NCI-H146 treated with DMSO at 0.1 percent for 48 hours (cell line): ENCODE data around the gene RGS17.
"Not testable (repeated sequence)": the region's sequence is repeated elsewhere in the genome, so short reads cannot be mapped to it uniquely, and the experiment has no call there.

Experiments used
- DNase-seq: peaks from one replicate; lab custom pipeline; 2025; ENCODE audit not compliant: unreplicated experiment; lab: John Stamatoyannopoulos, UW

Gene RGS17

GRCh38 chr6:153126218-153126617 is 4.9 kb downstream of the RGS17 start:
- no peak for DNase-seq

GRCh38 chr6:153125032-153125431 is 6.0 kb downstream of the RGS17 start:
- DNase-seq, result peak; percentile 94

- peak; percentile 23 for DNase-seq
These were observed 7.3 kb downstream of the RGS17 start for GRCh38 chr6:153123801-153124200.

- DNase-seq, result no peak
These were observed 9.8 kb downstream of the RGS17 start for GRCh38 chr6:153121311-153121710.

GRCh38 chr6:153117986-153118879 is 12.8 kb downstream of the RGS17 start:
- no peak for DNase-seq

- DNase-seq, result not testable (repeated sequence)
These were observed 20.0 kb downstream of the RGS17 start for GRCh38 chr6:153111082-153111481.

GRCh38 chr6:153110612-153111011 is 20.5 kb downstream of the RGS17 start:
- DNase-seq, result not testable (repeated sequence)

GRCh38 chr6:153108315-153108714 is 22.8 kb downstream of the RGS17 start:
- DNase-seq, result no peak

GRCh38 chr6:153106021-153106420 is 25.1 kb downstream of the RGS17 start:
- DNase-seq, result no peak

GRCh38 chr6:153104220-153104619 is 26.9 kb downstream of the RGS17 start:
- no peak for DNase-seq

- DNase-seq, result no peak
These were observed 27.8 kb downstream of the RGS17 start for GRCh38 chr6:153103319-153103655.

GRCh38 chr6:153102605-153103318 is 28.3 kb downstream of the RGS17 start:
- no peak for DNase-seq

- DNase-seq, result no peak
These were observed 29.6 kb downstream of the RGS17 start for GRCh38 chr6:153101461-153101860.

- DNase-seq, result no peak
These were observed 31.4 kb downstream of the RGS17 start for GRCh38 chr6:153099636-153100035.

GRCh38 chr6:153096792-153097191 is 34.3 kb downstream of the RGS17 start:
- no peak for DNase-seq

GRCh38 chr6:153096031-153096430 is 35.1 kb downstream of the RGS17 start:
- DNase-seq, result no peak

- no peak for DNase-seq
These were observed 38.7 kb downstream of the RGS17 start for GRCh38 chr6:153092082-153093013.

GRCh38 chr6:153090241-153090930 is 40.7 kb downstream of the RGS17 start:
- no peak for DNase-seq

- DNase-seq, result no peak
These were observed 42.3 kb downstream of the RGS17 start for GRCh38 chr6:153088796-153089195.

- DNase-seq, result no peak
These were observed 43.6 kb downstream of the RGS17 start for GRCh38 chr6:153087436-153087835.
